ENCODE data around the gene SARDH. TPM values are rescaled to one million over a fixed set of nuclear protein-coding genes. Genes with fewer than 3 reads are reported as not detected.

The SARDH gene
- total and polyA plus RNA-seq, 9 of the 15 experiments (the other 6 are each of a cell fraction or from before 2014, with no cell fraction given) = 0.14 TPM; not detected in 8

DNA sequence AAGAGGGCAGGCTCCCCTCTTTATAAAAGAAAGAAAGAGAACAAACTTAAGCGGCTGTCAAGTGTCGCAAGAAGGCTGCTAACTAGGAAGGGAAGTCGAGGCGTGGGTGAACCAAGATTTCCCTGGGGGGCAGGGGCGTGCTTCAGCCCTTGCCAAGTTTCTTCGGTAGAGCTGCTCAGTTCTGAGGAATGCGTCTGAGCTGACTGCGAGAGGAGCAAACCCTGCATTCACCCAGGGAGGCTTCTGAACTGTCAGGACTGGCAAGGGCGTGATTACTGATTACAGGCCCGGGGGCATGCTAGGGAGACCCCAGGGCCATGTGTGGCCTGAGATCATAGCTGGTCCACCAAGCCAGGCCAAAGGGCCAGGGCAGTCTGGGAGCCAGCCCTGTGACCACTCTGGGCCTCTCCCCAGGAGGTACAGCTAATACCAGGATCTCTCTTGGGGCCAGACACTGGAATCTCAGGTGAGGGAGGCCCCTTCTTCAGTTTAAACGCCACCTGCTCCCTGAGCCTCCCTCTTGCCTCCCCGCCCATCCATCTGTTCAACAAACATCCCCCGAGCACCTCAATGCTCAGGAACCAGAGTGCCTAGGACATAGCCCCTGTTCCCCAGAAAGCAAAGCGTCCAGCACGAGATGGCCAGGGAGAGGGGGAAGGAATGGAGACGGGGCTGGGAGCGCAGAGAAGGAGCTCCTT lies 30.9 kb downstream of the SARDH start (continued):
- TF ChIP-seq POLR2G (IDR thresholded peaks at IDR 0.05; ENCODE audit: low read depth, low read length) = no peak
- no peak for TF ChIP-seq HEY1 (CRISPR knock-in tag; IDR thresholded peaks at IDR 0.05; ENCODE audit: borderline replicate concordance)
- TF ChIP-seq, protein P1, sequence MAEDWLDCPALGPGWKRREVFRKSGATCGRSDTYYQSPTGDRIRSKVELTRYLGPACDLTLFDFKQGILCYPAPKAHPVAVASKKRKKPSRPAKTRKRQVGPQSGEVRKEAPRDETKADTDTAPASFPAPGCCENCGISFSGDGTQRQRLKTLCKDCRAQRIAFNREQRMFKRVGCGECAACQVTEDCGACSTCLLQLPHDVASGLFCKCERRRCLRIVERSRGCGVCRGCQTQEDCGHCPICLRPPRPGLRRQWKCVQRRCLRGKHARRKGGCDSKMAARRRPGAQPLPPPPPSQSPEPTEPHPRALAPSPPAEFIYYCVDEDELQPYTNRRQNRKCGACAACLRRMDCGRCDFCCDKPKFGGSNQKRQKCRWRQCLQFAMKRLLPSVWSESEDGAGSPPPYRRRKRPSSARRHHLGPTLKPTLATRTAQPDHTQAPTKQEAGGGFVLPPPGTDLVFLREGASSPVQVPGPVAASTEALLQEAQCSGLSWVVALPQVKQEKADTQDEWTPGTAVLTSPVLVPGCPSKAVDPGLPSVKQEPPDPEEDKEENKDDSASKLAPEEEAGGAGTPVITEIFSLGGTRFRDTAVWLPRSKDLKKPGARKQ (CRISPR knock-in tag; IDR thresholded peaks at IDR 0.05) = no peak
- no peak for TF ChIP-seq RBBP5 (IDR thresholded peaks at IDR 0.05; ENCODE audit: borderline replicate concordance, insufficient read depth, low read length, poor library complexity, severe bottlenecking)

DNA sequence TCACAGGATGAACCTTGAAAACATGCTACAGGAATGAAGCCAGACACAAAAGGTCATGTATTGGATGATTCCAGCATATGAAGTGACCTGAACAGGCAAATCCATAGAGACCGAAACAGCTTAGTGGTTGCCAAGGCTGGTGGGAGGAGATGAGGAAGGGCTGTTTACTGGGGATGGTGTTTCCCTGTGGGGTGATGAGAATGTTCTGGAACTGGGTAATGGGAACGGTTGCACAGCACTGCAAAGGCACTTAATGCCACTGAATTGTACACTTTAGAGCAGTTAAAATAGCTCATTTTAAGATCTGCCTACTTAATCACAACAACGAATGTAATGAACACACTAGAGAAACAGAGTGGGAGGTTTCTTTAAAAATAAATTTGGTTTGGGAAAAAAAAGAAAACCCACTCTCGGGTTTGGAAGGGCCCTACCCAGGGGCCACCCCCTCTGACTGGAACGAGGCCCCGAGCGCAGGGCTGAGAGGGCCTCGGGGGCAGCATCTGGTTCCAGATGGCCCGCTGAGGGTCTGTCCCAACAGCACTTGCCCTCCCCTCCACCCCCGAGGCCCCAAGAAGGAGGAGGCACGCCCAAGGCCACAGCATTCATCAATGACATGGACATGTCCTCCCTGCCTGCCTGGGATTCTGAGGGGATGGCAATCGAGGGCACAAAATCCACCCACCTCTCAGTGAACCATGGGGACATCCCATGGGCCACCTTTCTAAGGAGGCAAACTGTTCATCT lies 31.7 kb downstream of the SARDH start:
- no peaks in the 10 kb centered on the region for H3K9me3 ChIP-seq (replicated peaks; ENCODE audit: control insufficient read depth, insufficient read depth, low read depth, low read length)
- intact Hi-C loops (cut with micrococcal nuclease) (no loop called here), in situ Hi-C loops (cut with MboI) (no loop called here)
- H2AFZ ChIP-seq (ENCODE audit: low read depth, low read length) = no peak overlapping the region
- DNase-seq (ENCODE audit: extremely low read depth in 1 of 4, low spot score in 3 of 4) (no peak), ATAC-seq (no peak), FAIRE-seq (no peak)
- H3K4me3 ChIP-seq = no peak overlapping the region
- peaks cover 4% of the 10 kb centered on the region; the same call in 1 of the 2 replicates for H4K20me1 ChIP-seq (replicated peaks; ENCODE audit: control insufficient read depth, insufficient read depth, low read length)
- peaks cover 16 to 55% of the 10 kb centered on the region in 2 experiments; a peak in 4 of 5 replicates for H3K27me3 ChIP-seq (ENCODE audit: control insufficient read depth in 2 of 2, insufficient read depth in 2 of 2, low read length in 2 of 2)
- ChIA-PET POLR2A (interaction anchor here (0.6 kb wide), 1 partner anchor 150 kb away, joined by 3 read pairs; no protein-coding TSS in a partner anchor), CTCF (ENCODE audit: low intra/inter-chr PET ratio) (no interaction called here)
- no peak overlapping the region for H3K27ac ChIP-seq (ENCODE audit: extremely low read depth, low read depth, low read length)
- H3K36me3 ChIP-seq (ENCODE audit: control insufficient read depth, insufficient read depth, low read length) = no peaks in the 10 kb centered on the region
- no peaks in the 10 kb centered on the region for H3K79me2 ChIP-seq (ENCODE audit: control insufficient read depth, insufficient read depth, low read length)
- H3K9me1 ChIP-seq (ENCODE audit: control insufficient read depth, insufficient read depth, low read length) = no peaks in the 10 kb centered on the region
- H3K9ac ChIP-seq (ENCODE audit: insufficient read depth in 1 of 2, low read depth in 2 of 2, low read length in 2 of 2) = no peak overlapping the region
- H3K4me2 ChIP-seq (ENCODE audit: insufficient read depth, low read length) = no peak overlapping the region
- WGBS (ENCODE audit: insufficient coverage, low coverage, missing lambda C conversion rate) = 0% methylated on average over 12 of the region's 12 CpGs
- no TSS peak for BruUV-seq (replicated peaks)
- H3K4me1 ChIP-seq (replicated peaks in 1 of 2; ENCODE audit: control insufficient read depth in 2 of 2, insufficient read depth in 2 of 2, low read length in 2 of 2) = peaks cover 0 to 9% of the 10 kb centered on the region in 2 experiments; a peak in 2 of 5 replicates
- TF ChIP-seq, protein P2, sequence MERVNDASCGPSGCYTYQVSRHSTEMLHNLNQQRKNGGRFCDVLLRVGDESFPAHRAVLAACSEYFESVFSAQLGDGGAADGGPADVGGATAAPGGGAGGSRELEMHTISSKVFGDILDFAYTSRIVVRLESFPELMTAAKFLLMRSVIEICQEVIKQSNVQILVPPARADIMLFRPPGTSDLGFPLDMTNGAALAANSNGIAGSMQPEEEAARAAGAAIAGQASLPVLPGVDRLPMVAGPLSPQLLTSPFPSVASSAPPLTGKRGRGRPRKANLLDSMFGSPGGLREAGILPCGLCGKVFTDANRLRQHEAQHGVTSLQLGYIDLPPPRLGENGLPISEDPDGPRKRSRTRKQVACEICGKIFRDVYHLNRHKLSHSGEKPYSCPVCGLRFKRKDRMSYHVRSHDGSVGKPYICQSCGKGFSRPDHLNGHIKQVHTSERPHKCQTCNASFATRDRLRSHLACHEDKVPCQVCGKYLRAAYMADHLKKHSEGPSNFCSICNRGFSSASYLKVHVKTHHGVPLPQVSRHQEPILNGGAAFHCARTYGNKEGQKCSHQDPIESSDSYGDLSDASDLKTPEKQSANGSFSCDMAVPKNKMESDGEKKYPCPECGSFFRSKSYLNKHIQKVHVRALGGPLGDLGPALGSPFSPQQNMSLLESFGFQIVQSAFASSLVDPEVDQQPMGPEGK (CRISPR knock-in tag; IDR thresholded peaks at IDR 0.05; ENCODE audit: borderline replicate concordance) = no peak
- TF ChIP-seq ZNF274 (IDR thresholded peaks at IDR 0.05; ENCODE audit: borderline replicate concordance, low read depth, low read length) (no peak), KDM4B (IDR thresholded peaks at IDR 0.05; ENCODE audit: borderline replicate concordance in 2 of 2, low read depth in 1 of 2) (no peak), ZNF445 (CRISPR knock-in tag; IDR thresholded peaks at IDR 0.05; ENCODE audit: low read depth) (no peak), HIVEP1 (CRISPR knock-in tag; IDR thresholded peaks at IDR 0.05) (no peak), TCF7L2 (IDR thresholded peaks at IDR 0.05; ENCODE audit: low read depth, low read length) (no peak), ASH1L (IDR thresholded peaks at IDR 0.05; ENCODE audit: borderline replicate concordance, low read depth, partially characterized antibody) (no peak), TCF3 (CRISPR knock-in tag; IDR thresholded peaks at IDR 0.05) (no peak)
- TF ChIP-seq, protein P3, sequence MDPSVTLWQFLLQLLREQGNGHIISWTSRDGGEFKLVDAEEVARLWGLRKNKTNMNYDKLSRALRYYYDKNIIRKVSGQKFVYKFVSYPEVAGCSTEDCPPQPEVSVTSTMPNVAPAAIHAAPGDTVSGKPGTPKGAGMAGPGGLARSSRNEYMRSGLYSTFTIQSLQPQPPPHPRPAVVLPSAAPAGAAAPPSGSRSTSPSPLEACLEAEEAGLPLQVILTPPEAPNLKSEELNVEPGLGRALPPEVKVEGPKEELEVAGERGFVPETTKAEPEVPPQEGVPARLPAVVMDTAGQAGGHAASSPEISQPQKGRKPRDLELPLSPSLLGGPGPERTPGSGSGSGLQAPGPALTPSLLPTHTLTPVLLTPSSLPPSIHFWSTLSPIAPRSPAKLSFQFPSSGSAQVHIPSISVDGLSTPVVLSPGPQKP (CRISPR knock-in tag; IDR thresholded peaks at IDR 0.05) = no peak
